ENCODE results near the gene STK39. TPM values are rescaled to one million over a fixed set of nuclear protein-coding genes. Genes with fewer than 3 reads are reported as not detected.

The STK39 gene
- polyA plus RNA-seq, 1 donor from 2014 or later = 9.5 TPM

DNA sequence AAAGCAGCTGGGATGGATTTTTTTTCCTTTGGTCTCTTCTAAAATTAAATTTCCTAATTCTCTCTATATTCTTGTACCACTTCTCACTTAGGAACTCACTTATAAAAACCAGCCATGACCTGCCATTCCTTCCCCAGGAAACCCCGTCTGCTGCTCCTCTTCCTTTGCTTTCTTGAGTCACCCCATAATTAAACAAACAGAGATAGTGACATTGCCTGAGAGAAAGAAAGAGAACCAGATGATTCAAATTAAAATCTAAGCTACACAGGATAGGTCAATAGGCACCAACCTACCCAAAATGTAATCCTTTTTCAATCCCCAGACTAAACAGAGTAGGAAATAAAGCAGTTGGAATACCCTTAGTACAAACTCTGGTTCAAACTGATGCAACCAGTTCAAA lies 9.7 kb downstream of the STK39 start (continued):
- no peak for TF ChIP-seq MXI1 (conservative IDR thresholded peaks at IDR 0.05; ENCODE audit: poor library complexity, severe bottlenecking)

DNA sequence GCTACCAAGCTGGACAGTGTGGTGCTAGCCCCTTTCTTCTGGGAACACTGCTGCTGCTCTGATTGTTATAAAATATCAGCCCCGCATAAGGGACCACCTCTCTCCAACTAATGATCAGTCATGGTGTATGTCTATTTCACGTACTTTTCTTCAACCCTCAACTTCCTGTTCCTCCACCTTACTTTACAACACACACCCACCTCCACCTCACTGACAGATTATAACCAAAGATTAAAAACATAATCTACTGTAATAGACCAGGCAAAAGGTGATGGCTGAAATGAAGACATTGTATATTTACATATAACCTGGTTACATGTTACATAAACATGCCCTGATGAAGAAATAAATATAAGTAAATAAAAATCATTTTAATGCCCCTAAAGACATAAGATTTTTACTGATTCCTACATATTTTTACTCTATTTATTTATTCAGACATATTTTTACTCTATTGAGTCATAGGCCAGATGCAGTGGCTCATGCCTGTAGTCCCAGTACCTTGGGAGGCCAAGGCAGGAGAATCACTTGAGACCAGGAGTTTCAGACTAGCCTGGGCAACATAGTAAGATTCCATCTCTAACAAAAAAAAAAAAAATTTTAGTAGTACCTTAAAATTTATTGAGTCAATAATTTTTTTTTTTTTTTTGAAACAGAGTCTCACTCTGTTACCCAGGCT lies 12.8 kb downstream of the STK39 start:
- Histone ChIP-seq H3K4me3 (ENCODE audit: low read length) (no peak overlapping the region), H2AFZ (ENCODE audit: low read depth, low read length) (no peak overlapping the region), H3K27me3 (ENCODE audit: insufficient read depth, low read depth, low read length) (no peaks in the 10 kb centered on the region), H3K9me3 (ENCODE audit: low read length) (peaks cover 3% of the 10 kb centered on the region), H3K36me3 (ENCODE audit: insufficient read depth, low read length) (no peaks in the 10 kb centered on the region), H3F3A (ENCODE audit: insufficient read depth, low read length, poor library complexity, severe bottlenecking) (no peaks in the 10 kb centered on the region), H3K9ac (ENCODE audit: low read length) (no peak overlapping the region), H3K9me2 (ENCODE audit: insufficient read depth, low read length) (no peaks in the 10 kb centered on the region), H3K79me2 (replicated peaks; ENCODE audit: insufficient read depth, low read length) (peaks cover 2% of the 10 kb centered on the region), H3K27ac (ENCODE audit: low read length) (no peak overlapping the region), H4K20me1 (ENCODE audit: insufficient read depth) (no peaks in the 10 kb centered on the region), H3K4me2 (ENCODE audit: low read length) (no peak overlapping the region)
- TF ChIP-seq RAD21 (conservative IDR thresholded peaks at IDR 0.05) (no peak), POLR2AphosphoS5 (IDR thresholded peaks at IDR 0.05) (no peak), EZH2 (IDR thresholded peaks at IDR 0.05; ENCODE audit: borderline replicate concordance, insufficient read depth, low read length, poor library complexity, severe bottlenecking) (no peak), EP300 (conservative IDR thresholded peaks at IDR 0.05; ENCODE audit: poor library complexity, severe bottlenecking) (no peak)

DNA sequence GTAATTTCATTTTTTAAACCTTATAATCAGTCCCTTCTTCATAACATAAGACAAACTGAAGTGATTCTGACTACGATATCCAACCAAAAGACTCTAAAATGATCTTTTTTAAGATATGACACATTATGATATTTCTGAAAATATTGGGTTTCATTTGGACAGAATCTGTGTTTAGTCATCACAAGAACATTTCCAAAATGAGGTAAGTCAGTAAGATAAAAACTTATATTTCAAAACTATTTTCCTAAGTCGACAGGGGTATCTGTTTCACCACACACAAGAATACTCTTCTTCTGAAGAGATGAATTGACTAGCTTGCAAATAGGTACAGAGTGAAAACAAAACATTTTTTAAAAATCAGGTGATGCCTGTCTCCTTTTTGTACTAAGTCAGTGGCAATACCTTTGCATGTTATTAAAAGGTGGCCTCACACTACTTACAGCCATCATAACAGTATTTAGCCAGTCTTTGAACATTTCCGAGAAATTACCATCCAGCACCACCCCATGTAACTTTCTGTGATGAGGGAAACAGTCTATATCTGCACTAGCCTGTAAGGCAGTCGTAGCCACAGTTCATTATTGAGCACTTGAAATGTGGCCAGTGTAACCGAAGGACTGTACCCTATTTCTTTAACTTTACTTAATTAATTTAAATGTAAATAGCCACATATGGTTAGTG lies 13.5 kb downstream of the STK39 start:
- Histone ChIP-seq H3K9me3 (ENCODE audit: low read length) (peaks cover 3% of the 10 kb centered on the region), H3F3A (ENCODE audit: insufficient read depth, low read length, poor library complexity, severe bottlenecking) (no peaks in the 10 kb centered on the region), H3K36me3 (ENCODE audit: insufficient read depth, low read length) (no peaks in the 10 kb centered on the region), H2AFZ (ENCODE audit: low read depth, low read length) (no peak overlapping the region), H4K20me1 (ENCODE audit: insufficient read depth) (no peaks in the 10 kb centered on the region), H3K27ac (ENCODE audit: low read length) (no peak overlapping the region), H3K27me3 (ENCODE audit: insufficient read depth, low read depth, low read length) (no peaks in the 10 kb centered on the region), H3K79me2 (replicated peaks; ENCODE audit: insufficient read depth, low read length) (no peaks in the 10 kb centered on the region), H3K9me2 (ENCODE audit: insufficient read depth, low read length) (no peaks in the 10 kb centered on the region), H3K9ac (ENCODE audit: low read length) (no peak overlapping the region), H3K4me2 (ENCODE audit: low read length) (no peak overlapping the region), H3K4me3 (ENCODE audit: low read length) (no peak overlapping the region)
- TF ChIP-seq POLR2AphosphoS5 (IDR thresholded peaks at IDR 0.05) (no peak), RAD21 (conservative IDR thresholded peaks at IDR 0.05) (no peak), EP300 (conservative IDR thresholded peaks at IDR 0.05; ENCODE audit: poor library complexity, severe bottlenecking) (no peak), EZH2 (IDR thresholded peaks at IDR 0.05; ENCODE audit: borderline replicate concordance, insufficient read depth, low read length, poor library complexity, severe bottlenecking) (no peak), TAF1 (IDR thresholded peaks at IDR 0.05; ENCODE audit: low read depth) (no peak), MXI1 (conservative IDR thresholded peaks at IDR 0.05; ENCODE audit: poor library complexity, severe bottlenecking) (no peak), SMC3 (conservative IDR thresholded peaks at IDR 0.05; ENCODE audit: poor library complexity) (no peak)
- TF ChIP-seq, protein P1, sequence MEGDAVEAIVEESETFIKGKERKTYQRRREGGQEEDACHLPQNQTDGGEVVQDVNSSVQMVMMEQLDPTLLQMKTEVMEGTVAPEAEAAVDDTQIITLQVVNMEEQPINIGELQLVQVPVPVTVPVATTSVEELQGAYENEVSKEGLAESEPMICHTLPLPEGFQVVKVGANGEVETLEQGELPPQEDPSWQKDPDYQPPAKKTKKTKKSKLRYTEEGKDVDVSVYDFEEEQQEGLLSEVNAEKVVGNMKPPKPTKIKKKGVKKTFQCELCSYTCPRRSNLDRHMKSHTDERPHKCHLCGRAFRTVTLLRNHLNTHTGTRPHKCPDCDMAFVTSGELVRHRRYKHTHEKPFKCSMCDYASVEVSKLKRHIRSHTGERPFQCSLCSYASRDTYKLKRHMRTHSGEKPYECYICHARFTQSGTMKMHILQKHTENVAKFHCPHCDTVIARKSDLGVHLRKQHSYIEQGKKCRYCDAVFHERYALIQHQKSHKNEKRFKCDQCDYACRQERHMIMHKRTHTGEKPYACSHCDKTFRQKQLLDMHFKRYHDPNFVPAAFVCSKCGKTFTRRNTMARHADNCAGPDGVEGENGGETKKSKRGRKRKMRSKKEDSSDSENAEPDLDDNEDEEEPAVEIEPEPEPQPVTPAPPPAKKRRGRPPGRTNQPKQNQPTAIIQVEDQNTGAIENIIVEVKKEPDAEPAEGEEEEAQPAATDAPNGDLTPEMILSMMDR (IDR thresholded peaks at IDR 0.05; ENCODE audit: poor library complexity, severe bottlenecking) = no peak
- TF ChIP-seq, protein P2, sequence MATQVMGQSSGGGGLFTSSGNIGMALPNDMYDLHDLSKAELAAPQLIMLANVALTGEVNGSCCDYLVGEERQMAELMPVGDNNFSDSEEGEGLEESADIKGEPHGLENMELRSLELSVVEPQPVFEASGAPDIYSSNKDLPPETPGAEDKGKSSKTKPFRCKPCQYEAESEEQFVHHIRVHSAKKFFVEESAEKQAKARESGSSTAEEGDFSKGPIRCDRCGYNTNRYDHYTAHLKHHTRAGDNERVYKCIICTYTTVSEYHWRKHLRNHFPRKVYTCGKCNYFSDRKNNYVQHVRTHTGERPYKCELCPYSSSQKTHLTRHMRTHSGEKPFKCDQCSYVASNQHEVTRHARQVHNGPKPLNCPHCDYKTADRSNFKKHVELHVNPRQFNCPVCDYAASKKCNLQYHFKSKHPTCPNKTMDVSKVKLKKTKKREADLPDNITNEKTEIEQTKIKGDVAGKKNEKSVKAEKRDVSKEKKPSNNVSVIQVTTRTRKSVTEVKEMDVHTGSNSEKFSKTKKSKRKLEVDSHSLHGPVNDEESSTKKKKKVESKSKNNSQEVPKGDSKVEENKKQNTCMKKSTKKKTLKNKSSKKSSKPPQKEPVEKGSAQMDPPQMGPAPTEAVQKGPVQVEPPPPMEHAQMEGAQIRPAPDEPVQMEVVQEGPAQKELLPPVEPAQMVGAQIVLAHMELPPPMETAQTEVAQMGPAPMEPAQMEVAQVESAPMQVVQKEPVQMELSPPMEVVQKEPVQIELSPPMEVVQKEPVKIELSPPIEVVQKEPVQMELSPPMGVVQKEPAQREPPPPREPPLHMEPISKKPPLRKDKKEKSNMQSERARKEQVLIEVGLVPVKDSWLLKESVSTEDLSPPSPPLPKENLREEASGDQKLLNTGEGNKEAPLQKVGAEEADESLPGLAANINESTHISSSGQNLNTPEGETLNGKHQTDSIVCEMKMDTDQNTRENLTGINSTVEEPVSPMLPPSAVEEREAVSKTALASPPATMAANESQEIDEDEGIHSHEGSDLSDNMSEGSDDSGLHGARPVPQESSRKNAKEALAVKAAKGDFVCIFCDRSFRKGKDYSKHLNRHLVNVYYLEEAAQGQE (IDR thresholded peaks at IDR 0.05; ENCODE audit: borderline replicate concordance) = no peak
